ENCODE measurements around the gene RPTOR.

Gene RPTOR

GRCh38 chr17:80773243-80773991, 228.8 kb downstream of the RPTOR start:
- no peak for DNase-seq

GRCh38 chr17:80774146-80774545, 229.5 kb downstream of the RPTOR start:
- DNase-seq = no peak

GRCh38 chr17:80774643-80775281, 230.1 kb downstream of the RPTOR start:
- no peak for DNase-seq

GRCh38 chr17:80775863-80776262, 231.2 kb downstream of the RPTOR start:
- no peak for DNase-seq

GRCh38 chr17:80777274-80777673, 232.6 kb downstream of the RPTOR start:
- no peak for DNase-seq

- no peak for DNase-seq
These were observed 234.1 kb downstream of the RPTOR start for GRCh38 chr17:80778716-80779115.

- no peak for DNase-seq
These were observed 234.7 kb downstream of the RPTOR start for GRCh38 chr17:80779336-80779735.

- DNase-seq = no peak
These were observed 235.3 kb downstream of the RPTOR start for GRCh38 chr17:80779961-80780380.

GRCh38 chr17:80780381-80781198, 236.0 kb downstream of the RPTOR start:
- DNase-seq = no peak

GRCh38 chr17:80781211-80781610, 236.6 kb downstream of the RPTOR start:
- DNase-seq = no peak

GRCh38 chr17:80781807-80782277, 237.2 kb downstream of the RPTOR start:
- DNase-seq = no peak

- DNase-seq = peak; percentile 49
These were observed 238.1 kb downstream of the RPTOR start for GRCh38 chr17:80782536-80783427.

- no peak for DNase-seq
These were observed 238.8 kb downstream of the RPTOR start for GRCh38 chr17:80783486-80783885.

- DNase-seq = no peak
These were observed 239.3 kb downstream of the RPTOR start for GRCh38 chr17:80783971-80784370.

GRCh38 chr17:80785477-80786178, 241.0 kb downstream of the RPTOR start:
- DNase-seq = no peak

GRCh38 chr17:80786470-80786869, 241.8 kb downstream of the RPTOR start:
- no peak for DNase-seq

GRCh38 chr17:80786887-80787286, 242.2 kb downstream of the RPTOR start:
- no peak for DNase-seq

GRCh38 chr17:80787881-80788280, 243.2 kb downstream of the RPTOR start:
- DNase-seq = no peak

- peak; percentile 94 for DNase-seq
These were observed 244.8 kb downstream of the RPTOR start for GRCh38 chr17:80789356-80789902.

GRCh38 chr17:80790021-80790765, 245.6 kb downstream of the RPTOR start:
- DNase-seq = no peak
